Measurements from ENCODE around the gene ZBTB42. TPM values are rescaled to one million over a fixed set of nuclear protein-coding genes. Genes with fewer than 3 reads are reported as not detected.
A peak's percentile ranks its signal among the peaks of the same experiment; 100 is the strongest.

Gene ZBTB42
- total and polyA plus RNA-seq, 2 of the 4 experiments (the other 2 are of a cell fraction) = 1.3 to 2.3 TPM

DNA sequence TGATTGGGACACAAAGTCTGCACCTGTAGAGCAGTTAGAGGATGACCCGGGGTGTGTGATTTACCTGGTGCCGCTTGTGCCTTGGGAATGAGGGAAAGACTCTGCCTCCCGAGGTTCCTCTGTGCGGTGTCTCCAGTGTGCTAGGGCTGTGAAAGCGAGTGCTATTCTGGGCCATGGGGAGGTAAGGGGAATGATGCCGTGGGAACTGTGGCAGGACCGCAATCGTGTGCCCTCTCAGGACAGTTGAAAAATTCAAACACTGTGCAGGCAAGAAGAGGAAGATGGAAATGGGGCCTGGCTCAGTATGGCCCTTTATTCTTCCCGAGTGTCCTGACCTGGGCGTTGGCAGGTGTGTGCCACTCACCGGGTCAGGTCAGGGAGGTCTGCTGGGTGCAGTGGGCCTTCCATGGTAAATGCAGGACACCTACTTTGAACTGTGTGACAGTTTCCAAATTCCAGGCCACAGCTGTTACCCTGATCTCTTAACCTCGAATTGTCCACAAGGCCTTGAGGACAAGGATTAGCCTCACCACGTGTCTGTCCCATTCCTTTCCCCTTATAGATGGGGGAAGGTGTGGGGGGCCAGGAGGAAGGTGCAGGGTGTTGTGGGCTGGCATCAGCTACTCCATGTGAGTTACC, 46.6 kb upstream of the ZBTB42 start:
- no peak overlapping the region for H2AK5ac ChIP-seq (ENCODE audit: low read depth, low read length)
- 66% methylated on average over 4 of the region's 13 CpGs; no CpG with 5 or more reads in 1 of the 2 experiments for WGBS, 2 experiments (ENCODE audit: extremely low coverage in 2 of 2, insufficient read length in 1 of 2)
- peaks cover 8 to 57% of the 10 kb centered on the region in 2 experiments; a peak in 2 of 4 replicates for H3K79me1 ChIP-seq (ENCODE audit: low read depth in 1 of 2, low read length in 2 of 2)
- H3K56ac ChIP-seq (ENCODE audit: extremely low read depth, insufficient read depth, low read length) = no peak overlapping the region
- no peak overlapping the region for H4K8ac ChIP-seq (ENCODE audit: low read depth in 2 of 2, low read length in 2 of 2)
- H2AK9ac ChIP-seq (replicated peaks; ENCODE audit: low read depth, low read length, poor library complexity) = peak overlapping the region; percentile 73
- in situ Hi-C loops (cut with MboI; ENCODE audit: low sequenced_read_pairs) = no loop called here
- no peak overlapping the region for H2BK15ac ChIP-seq (ENCODE audit: low read depth, low read length)
- no peak overlapping the region for H4K5ac ChIP-seq (ENCODE audit: low read depth, low read length)
- POLR2A ChIA-PET (ENCODE audit: unreplicated experiment) = no interaction called here
- TF ChIP-seq RAD21 (IDR thresholded peaks at IDR 0.05; ENCODE audit: low read length) (no peak), MXI1 (IDR thresholded peaks at IDR 0.05; ENCODE audit: borderline replicate concordance, low read depth, low read length) (no peak), MAFK (IDR thresholded peaks at IDR 0.05; ENCODE audit: low read depth, low read length) (no peak), RCOR1 (IDR thresholded peaks at IDR 0.05; ENCODE audit: insufficient replicate concordance, low read length) (no peak), NFE2L2 (IDR thresholded peaks at IDR 0.05; ENCODE audit: low read depth, low read length) (no peak), CEBPB (IDR thresholded peaks at IDR 0.05; ENCODE audit: low read depth, low read length) (no peak), RFX5 (IDR thresholded peaks at IDR 0.05; ENCODE audit: low read depth, low read length) (no peak), CHD1 (IDR thresholded peaks at IDR 0.05; ENCODE audit: low read depth, low read length) (no peak), MAZ (IDR thresholded peaks at IDR 0.05; ENCODE audit: borderline replicate concordance, low read depth, low read length) (no peak), BHLHE40 (IDR thresholded peaks at IDR 0.05; ENCODE audit: low read depth, low read length) (no peak)
- TF ChIP-seq, protein P1, sequence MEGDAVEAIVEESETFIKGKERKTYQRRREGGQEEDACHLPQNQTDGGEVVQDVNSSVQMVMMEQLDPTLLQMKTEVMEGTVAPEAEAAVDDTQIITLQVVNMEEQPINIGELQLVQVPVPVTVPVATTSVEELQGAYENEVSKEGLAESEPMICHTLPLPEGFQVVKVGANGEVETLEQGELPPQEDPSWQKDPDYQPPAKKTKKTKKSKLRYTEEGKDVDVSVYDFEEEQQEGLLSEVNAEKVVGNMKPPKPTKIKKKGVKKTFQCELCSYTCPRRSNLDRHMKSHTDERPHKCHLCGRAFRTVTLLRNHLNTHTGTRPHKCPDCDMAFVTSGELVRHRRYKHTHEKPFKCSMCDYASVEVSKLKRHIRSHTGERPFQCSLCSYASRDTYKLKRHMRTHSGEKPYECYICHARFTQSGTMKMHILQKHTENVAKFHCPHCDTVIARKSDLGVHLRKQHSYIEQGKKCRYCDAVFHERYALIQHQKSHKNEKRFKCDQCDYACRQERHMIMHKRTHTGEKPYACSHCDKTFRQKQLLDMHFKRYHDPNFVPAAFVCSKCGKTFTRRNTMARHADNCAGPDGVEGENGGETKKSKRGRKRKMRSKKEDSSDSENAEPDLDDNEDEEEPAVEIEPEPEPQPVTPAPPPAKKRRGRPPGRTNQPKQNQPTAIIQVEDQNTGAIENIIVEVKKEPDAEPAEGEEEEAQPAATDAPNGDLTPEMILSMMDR (conservative IDR thresholded peaks at IDR 0.05; ENCODE audit: low read depth, low read length) = no peak
- TF ChIP-seq, protein P2, sequence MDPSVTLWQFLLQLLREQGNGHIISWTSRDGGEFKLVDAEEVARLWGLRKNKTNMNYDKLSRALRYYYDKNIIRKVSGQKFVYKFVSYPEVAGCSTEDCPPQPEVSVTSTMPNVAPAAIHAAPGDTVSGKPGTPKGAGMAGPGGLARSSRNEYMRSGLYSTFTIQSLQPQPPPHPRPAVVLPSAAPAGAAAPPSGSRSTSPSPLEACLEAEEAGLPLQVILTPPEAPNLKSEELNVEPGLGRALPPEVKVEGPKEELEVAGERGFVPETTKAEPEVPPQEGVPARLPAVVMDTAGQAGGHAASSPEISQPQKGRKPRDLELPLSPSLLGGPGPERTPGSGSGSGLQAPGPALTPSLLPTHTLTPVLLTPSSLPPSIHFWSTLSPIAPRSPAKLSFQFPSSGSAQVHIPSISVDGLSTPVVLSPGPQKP (IDR thresholded peaks at IDR 0.05; ENCODE audit: borderline replicate concordance, low read depth, low read length) = no peak
- no peak overlapping the region for H4K91ac ChIP-seq (ENCODE audit: insufficient read depth, low read depth, low read length)
- H2BK20ac ChIP-seq (ENCODE audit: low read depth, low read length) = no peak overlapping the region
- no peak overlapping the region for H3K14ac ChIP-seq (replicated peaks; ENCODE audit: low read depth, low read length)
- H3K9me3 ChIP-seq (ENCODE audit: control insufficient read depth, insufficient read depth, low read length) = no peaks in the 10 kb centered on the region
- H3K27ac ChIP-seq (ENCODE audit: insufficient read depth, low read length) = no peak overlapping the region; the same call in 1 of the 2 replicates
- 0 out of 2 replicates have a peak overlapping the region, but pooled peaks have one; percentile 69 for H3K4ac ChIP-seq (ENCODE audit: low read depth, low read length)
- no peak for DNase-seq
- H3K4me2 ChIP-seq (ENCODE audit: low read depth, low read length) = peak overlapping the region; percentile 96
- dilution Hi-C loops (cut with HindIII; ENCODE audit: low sequenced_read_pairs, unreplicated experiment) = no loop called here
- no peak overlapping the region for H2BK120ac ChIP-seq (ENCODE audit: low read depth, low read length)
- peak overlapping the region; percentile 88 for H3K4me3 ChIP-seq (ENCODE audit: insufficient read depth, low read depth, low read length)
- peaks cover 16% of the 10 kb centered on the region for H3K4me1 ChIP-seq (ENCODE audit: control insufficient read depth, insufficient read depth, low read length)
- no peak overlapping the region for H2AFZ ChIP-seq (replicated peaks; ENCODE audit: low read length, poor library complexity)
- no peak overlapping the region for H3K18ac ChIP-seq (ENCODE audit: low read depth, low read length)
- intact Hi-C loops (cut with micrococcal nuclease) = no loop called here
- no peak for ATAC-seq (ENCODE audit: low read depth)
- peak overlapping the region; percentile 60; the same call in 1 of the 2 replicates for H3K23ac ChIP-seq (ENCODE audit: low read depth, low read length)
- peaks cover 33% of the 10 kb centered on the region for H3K36me3 ChIP-seq (ENCODE audit: control insufficient read depth, insufficient read depth, low read length)
- H4K20me1 ChIP-seq (ENCODE audit: insufficient read depth, low read length) = peaks cover 48% of the 10 kb centered on the region
- CTCF ChIA-PET = no interaction called here
- no TSS peak for BruUV-seq (replicated peaks)
- H3K27me3 ChIP-seq (ENCODE audit: control insufficient read depth, insufficient read depth, low read length) = no peaks in the 10 kb centered on the region
- peak overlapping the region; percentile 87 for H3K9ac ChIP-seq (ENCODE audit: low read depth, low read length)
- peaks cover 6% of the 10 kb centered on the region for H3K9me1 ChIP-seq (ENCODE audit: insufficient read depth, low read length)
- no peak overlapping the region for H2BK5ac ChIP-seq (ENCODE audit: low read depth, low read length, poor library complexity, severe bottlenecking)
